Cardiac septum (tissue), 1 donor: ENCODE measurements around the gene POLD1. TPM values are rescaled to one million over a fixed set of nuclear protein-coding genes. Genes with fewer than 3 reads are reported as not detected.

Experiments used
- DNase-seq: peaks from one replicate; pipeline ENCODE4 v3.0.0-alpha.2; 2020; ENCODE audit warnings: low spot score
- intact Hi-C: fragments of 100-400 bp; cut with DNase I; formaldehyde crosslinking; loops from one replicate; pipeline ENCODE4 v1.14.0; 2022
- total RNA-seq: library from RNA; stranded (reverse); fragmentation: NEBNext Ultra II Directional; extraction: Animal tissue kit (Norgen Biotek cat#: 25700); gene quantifications from one replicate; pipeline ENCODE4 v1.2.1, GENCODE V29; 2021
- donor health status: DM: no; HTN: no; CAD: no.

Gene POLD1
- total RNA-seq, 1 donor from 2014 or later = 8.0 TPM

DNA sequence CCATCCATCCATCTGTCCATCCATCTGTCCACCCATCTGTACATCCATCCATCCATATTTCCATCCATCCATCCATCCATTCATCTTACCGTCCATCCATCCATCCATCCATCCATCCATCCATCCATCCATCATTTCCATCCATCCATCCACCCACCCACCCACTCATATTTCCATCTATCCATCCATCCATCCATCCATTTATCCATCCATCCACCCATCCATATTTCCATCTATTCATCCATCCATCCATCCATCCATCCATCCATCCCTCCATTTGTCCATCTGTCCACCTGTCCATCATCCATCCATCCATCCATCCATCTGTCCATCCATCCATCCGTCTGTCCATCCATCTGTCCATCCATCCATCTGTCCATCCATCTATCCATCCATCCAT is 71.8 kb downstream of the POLD1 start:
- intact Hi-C loops = no loop called here
- DNase-seq = no peak

DNA sequence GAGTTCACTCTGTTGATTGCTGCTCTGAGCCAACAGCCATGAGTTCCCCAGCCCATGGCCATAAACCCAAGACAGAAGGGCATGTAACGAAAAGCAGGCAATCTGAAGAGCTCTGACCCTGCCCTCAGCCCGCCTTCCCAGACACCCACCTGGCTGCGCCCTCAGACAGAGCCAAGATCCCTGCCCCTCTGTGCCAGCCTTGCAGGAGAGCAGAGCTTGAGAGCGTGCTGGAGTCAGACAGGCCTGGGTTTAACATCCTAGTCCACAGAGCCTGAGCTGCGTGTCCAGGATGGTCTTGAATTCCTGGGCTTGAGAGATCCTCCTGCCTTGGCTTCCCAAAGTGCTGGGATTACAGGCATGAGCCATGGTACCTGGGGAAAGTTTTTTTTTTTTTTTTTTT is 73.2 kb downstream of the POLD1 start:
- intact Hi-C loops = no loop called here
- DNase-seq = no peak

DNA sequence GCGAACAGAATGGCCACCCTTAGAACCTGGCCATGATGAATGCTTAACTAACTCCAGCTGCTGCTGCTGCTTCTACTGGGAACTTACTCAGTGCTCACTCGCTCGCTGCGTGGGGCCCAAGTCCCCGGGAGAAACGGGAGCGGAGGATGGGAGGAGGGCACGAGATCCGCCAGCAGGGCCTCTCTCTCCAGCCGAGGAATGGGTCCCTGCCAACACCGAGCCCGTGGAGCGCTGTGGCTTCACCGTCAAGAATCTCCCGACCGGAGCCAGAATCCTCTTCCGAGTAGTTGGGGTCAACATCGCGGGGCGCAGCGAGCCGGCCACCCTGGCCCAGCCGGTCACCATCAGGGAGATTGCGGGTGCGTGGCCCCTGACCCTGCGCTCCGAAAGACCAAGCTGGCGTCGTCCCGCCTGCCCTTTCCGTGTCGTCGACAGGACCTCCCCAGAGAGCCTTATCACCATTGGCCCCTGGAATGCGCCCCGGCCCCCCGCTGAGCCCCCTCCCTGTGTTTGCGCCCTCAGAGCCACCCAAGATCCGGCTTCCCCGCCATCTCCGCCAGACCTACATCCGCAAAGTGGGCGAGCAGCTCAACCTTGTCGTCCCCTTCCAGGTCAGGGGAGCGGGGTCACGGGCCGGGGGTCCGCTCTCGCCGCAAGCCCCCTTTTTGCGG is 74.4 kb downstream of the POLD1 start:
- no peak for DNase-seq
- intact Hi-C loops = no loop called here

GRCh38 chr19:50459067-50459456 is 74.9 kb downstream of the POLD1 start:
- DNase-seq = no peak
- intact Hi-C loops = no loop called here

- intact Hi-C loops = loop anchor here (2.0 kb wide), 1 partner anchor 91 kb away; no protein-coding TSS in a partner anchor
- DNase-seq = no peak
Observed at GRCh38 chr19:50459638-50460037, 75.5 kb downstream of the POLD1 start.

GRCh38 chr19:50460161-50460765 is 76.1 kb downstream of the POLD1 start:
- intact Hi-C loops = loop anchor here (2.0 kb wide), 1 partner anchor 91 kb away; no protein-coding TSS in a partner anchor
- DNase-seq = no peak

DNA sequence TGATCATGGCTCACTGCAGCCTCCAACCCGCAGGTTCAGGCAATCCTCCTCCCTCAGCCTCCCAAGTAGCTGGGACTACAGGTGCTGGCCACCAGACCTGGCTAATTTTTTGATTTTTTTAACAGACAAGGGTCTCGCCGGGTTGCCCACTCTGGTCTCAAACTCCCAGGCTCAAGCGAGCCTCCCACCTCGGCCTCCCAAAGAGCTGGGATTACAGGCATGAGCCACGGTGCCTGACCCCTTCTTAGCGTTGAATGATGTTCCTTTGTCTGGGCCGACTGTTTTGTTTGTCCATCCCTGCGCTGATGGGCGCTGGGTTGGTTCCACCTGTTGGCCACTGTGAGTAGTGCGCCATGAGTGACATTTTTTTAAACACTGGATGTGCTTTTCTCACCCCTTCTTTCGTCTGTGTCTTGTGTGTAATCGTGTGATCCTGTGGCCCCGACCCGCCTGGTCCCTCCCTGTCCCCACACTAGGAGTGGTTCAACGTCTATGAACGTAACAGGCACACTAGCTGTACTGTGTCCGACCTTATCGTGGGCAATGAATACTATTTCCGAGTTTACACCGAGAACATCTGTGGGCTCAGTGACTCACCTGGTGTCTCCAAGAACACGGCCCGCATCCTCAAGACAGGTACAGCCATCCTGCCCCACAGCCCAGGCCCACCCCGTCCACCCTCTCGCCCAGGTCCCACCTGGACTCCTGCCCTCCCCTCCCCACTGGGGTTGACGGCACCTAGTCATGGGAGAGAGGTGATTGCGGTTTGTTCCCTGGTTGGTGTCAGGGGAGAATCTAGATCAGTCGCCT is 77.1 kb downstream of the POLD1 start:
- intact Hi-C loops = loop anchor here (2.0 kb wide), 1 partner anchor 92 kb away; no protein-coding TSS in a partner anchor
- no peak for DNase-seq

DNA sequence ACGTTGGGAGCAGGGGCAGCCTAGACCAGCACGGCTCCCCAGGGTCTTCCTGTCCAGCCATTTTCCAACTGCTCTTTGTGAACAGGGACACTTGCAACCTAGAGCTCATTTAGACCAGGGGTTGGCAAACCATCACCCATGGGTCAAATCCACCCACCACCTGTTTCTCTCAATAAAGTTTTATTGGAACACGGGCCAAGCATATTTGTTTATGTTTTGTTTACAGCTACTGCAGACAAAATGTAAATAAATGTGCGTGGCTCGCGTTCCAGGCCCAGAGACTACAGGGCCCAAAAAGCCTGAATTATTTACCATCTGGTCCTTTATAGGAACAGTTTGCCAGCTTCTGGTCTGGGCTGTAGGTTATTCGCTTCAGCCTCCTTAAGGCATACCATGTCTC is 78.8 kb downstream of the POLD1 start:
- no peak for DNase-seq
- intact Hi-C loops = no loop called here

DNA sequence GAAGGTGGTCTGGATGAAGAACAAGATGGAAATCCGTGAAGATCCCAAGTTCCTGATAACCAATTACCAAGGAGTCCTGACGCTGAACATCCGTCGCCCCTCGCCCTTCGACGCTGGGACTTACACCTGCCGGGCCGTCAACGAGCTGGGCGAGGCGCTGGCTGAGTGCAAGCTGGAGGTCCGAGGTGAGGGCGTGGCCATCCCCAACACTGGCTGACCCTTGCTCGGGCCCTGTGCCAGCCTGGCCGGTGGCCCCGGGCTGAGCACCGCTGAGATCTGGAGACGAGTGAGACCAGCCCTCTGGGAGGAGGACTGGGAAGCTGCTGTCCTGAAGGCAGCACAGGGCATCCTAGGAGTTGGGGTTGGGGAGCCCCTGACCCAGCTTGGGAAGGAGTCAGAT is 80.2 kb downstream of the POLD1 start:
- DNase-seq = no peak
- intact Hi-C loops = no loop called here

DNA sequence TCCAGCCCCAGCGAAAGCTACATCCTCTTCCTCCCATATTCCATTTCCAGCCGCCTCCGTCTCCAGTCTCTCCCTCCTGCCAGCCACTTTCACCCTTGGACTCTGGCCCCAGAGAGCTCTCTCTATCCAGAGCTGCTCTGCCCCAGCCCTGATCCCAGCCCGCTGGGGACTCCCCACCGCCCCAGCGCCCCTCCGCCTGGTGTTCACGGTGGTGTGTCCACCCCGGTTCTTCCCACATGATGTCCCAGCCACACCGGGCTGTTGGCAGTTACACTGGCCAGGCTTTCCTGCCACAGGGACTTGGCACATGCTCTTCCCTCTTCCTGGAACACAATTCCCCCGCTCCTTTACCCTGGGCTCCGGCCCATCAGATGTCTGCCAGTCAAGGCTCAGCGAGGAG is 80.9 kb downstream of the POLD1 start:
- intact Hi-C loops = no loop called here
- DNase-seq = no peak

GRCh38 chr19:50465986-50466705 is 82.0 kb downstream of the POLD1 start:
- no peak for DNase-seq
- intact Hi-C loops = no loop called here

DNA sequence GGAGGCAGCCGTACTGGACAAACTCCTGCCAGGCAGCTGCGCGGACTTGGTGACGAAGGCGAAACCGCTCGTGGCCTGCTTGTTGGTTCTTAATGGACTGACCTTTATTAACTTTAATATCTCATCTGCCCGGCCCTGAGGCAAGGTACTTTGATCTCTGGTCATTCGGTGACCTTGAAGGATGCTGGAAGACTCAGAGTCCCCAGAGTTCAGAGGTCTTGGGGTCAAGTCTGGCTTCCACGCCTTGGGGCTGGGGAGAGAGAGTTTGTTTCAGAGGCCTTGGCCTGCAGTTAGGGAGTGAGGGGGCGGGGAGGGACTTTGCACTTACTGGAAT is 82.5 kb downstream of the POLD1 start:
- DNase-seq = no peak
- intact Hi-C loops = no loop called here

GRCh38 chr19:50467566-50467965 is 83.4 kb downstream of the POLD1 start:
- no peak for DNase-seq
- intact Hi-C loops = no loop called here

Other genes starting within 250 kb of the POLD1 start
- not detected for gene IZUMO2, start 221.1 kb upstream of the POLD1 start, total RNA-seq
- 85.4 TPM for gene MYH14, start 180.7 kb upstream of the POLD1 start, total RNA-seq
- gene KCNC3, start 55.0 kb upstream of the POLD1 start, total RNA-seq = 3.8 TPM
- 0.24 TPM for gene NAPSA, start 18.7 kb upstream of the POLD1 start, total RNA-seq
- 86.3 TPM for gene NR1H2, start 7.9 kb upstream of the POLD1 start, total RNA-seq
- not detected for gene SPIB, start 34.6 kb downstream of the POLD1 start, total RNA-seq
- gene MYBPC2, start 48.5 kb downstream of the POLD1 start, total RNA-seq = not detected
- 106 TPM for gene EMC10, start 92.2 kb downstream of the POLD1 start, total RNA-seq
- gene GARIN5A, start 92.5 kb downstream of the POLD1 start, total RNA-seq = 1.1 TPM
- gene JOSD2, start 126.8 kb downstream of the POLD1 start, total RNA-seq = 36.1 TPM
- not detected for gene ASPDH, start 129.6 kb downstream of the POLD1 start, total RNA-seq
- gene LRRC4B, start 184.1 kb downstream of the POLD1 start, total RNA-seq = 0.81 TPM